GM21723 (cell line): ENCODE measurements around the gene EXOSC7.

Experiments
- ATAC-seq: cut with Tn5 transposase; IDR thresholded peaks from one replicate; pipeline ENCODE4 v1.9.1; 2021; ENCODE audit warnings: mild to moderate bottlenecking, moderate library complexity; ENCODE audit not compliant: unreplicated experiment

Gene EXOSC7

GRCh38 chr3:44992555-44993470 lies 16.8 kb downstream of the EXOSC7 start:
- no peak for ATAC-seq

- no peak for ATAC-seq
Measured at GRCh38 chr3:44993471-44994205, 17.6 kb downstream of the EXOSC7 start.

GRCh38 chr3:44995142-44995770 lies 19.2 kb downstream of the EXOSC7 start:
- no peak for ATAC-seq

- ATAC-seq: no peak
Measured at GRCh38 chr3:44996556-44996969, 20.5 kb downstream of the EXOSC7 start.

- ATAC-seq: no peak
Measured at GRCh38 chr3:44999782-45000181, 23.7 kb downstream of the EXOSC7 start.

GRCh38 chr3:45000823-45001222 lies 24.8 kb downstream of the EXOSC7 start:
- ATAC-seq: no peak

GRCh38 chr3:45001738-45002137 lies 25.7 kb downstream of the EXOSC7 start:
- ATAC-seq: no peak

- no peak for ATAC-seq
Measured at GRCh38 chr3:45002139-45002660, 26.2 kb downstream of the EXOSC7 start.

- no peak for ATAC-seq
Measured at GRCh38 chr3:45002720-45003119, 26.7 kb downstream of the EXOSC7 start.

GRCh38 chr3:45003406-45003805 lies 27.4 kb downstream of the EXOSC7 start:
- no peak for ATAC-seq

GRCh38 chr3:45003859-45004258 lies 27.8 kb downstream of the EXOSC7 start:
- ATAC-seq: no peak

- ATAC-seq: no peak
Measured at GRCh38 chr3:45007091-45007490, 31.0 kb downstream of the EXOSC7 start.

- ATAC-seq: no peak
Measured at GRCh38 chr3:45008117-45008516, 32.1 kb downstream of the EXOSC7 start.

- no peak for ATAC-seq
Measured at GRCh38 chr3:45009868-45010267, 33.8 kb downstream of the EXOSC7 start.

GRCh38 chr3:45010811-45011333 lies 34.8 kb downstream of the EXOSC7 start:
- no peak for ATAC-seq

GRCh38 chr3:45011756-45012508 lies 35.9 kb downstream of the EXOSC7 start:
- no peak for ATAC-seq

GRCh38 chr3:45012577-45012976 lies 36.5 kb downstream of the EXOSC7 start:
- ATAC-seq: no peak

GRCh38 chr3:45016916-45017315 lies 40.9 kb downstream of the EXOSC7 start:
- ATAC-seq: no peak

GRCh38 chr3:45017821-45018220 lies 41.8 kb downstream of the EXOSC7 start:
- no peak for ATAC-seq

- ATAC-seq: no peak
Measured at GRCh38 chr3:45020534-45020933, 44.5 kb downstream of the EXOSC7 start.
